HL-60 (cell line): ENCODE results near the gene F8.
A peak's percentile ranks its signal among the peaks of the same experiment; 100 is the strongest.

ENCODE experiments used
- DNase-seq, 2 experiments: peaks; one replicate each; pipeline ENCODE4 v3.0.0-alpha.2; 2010 to 2020; ENCODE audit warnings: low read depth in 1 of 2, low spot score in 1 of 2
- H3K27ac ChIP-seq: fragments of 250-450 bp; sonication (Bioruptor Pico); replicated peaks from 2 replicates; pipeline ENCODE4 v1.5.1; 2020; ENCODE audit warnings: mild to moderate bottlenecking, moderate library complexity
- H3K27me3 ChIP-seq: fragments of 250-450 bp; sonication (Bioruptor Pico); 2 replicates; pipeline ENCODE4 v1.5.1; 2021; ENCODE audit warnings: mild to moderate bottlenecking, moderate library complexity; ENCODE audit not compliant: insufficient read depth, poor library complexity, severe bottlenecking
- H3K4me3 ChIP-seq: replicated peaks from 2 replicates; pipeline ENCODE4 v1.5.1; 2011; ENCODE audit warnings: mild to moderate bottlenecking, control low read depth, low read length; ENCODE audit not compliant: insufficient read depth
- GABPA ChIP-seq: IDR thresholded peaks from 2 replicates; pipeline ENCODE4 v1.6.1; 2012; ENCODE audit warnings: low read depth
- POLR2AphosphoS5 ChIP-seq: IDR thresholded peaks from 2 replicates; pipeline ENCODE4 v1.6.1; 2012; ENCODE audit warnings: low read depth
- REST ChIP-seq: IDR thresholded peaks from 2 replicates; pipeline ENCODE4 v1.6.1; 2012; ENCODE audit warnings: low read depth; ENCODE audit not compliant: insufficient replicate concordance
- SPI1 ChIP-seq: IDR thresholded peaks from 2 replicates; pipeline ENCODE4 v1.6.1; 2012; ENCODE audit warnings: low read depth, mild to moderate bottlenecking, borderline replicate concordance
- TF ChIP-seq, protein P1 (sequence below): IDR thresholded peaks from one replicate; pipeline ENCODE4 v1.5.1; 2011; ENCODE audit warnings: low read length, control low read depth, inconsistent platforms; ENCODE audit not compliant: insufficient read depth

F8 gene

GRCh38 chrX:154806837-154807501 lies 215.6 kb downstream of the F8 start:
- Histone ChIP-seq H3K27ac (no peak overlapping the region), H3K27me3 (no peaks in the 10 kb centered on the region), H3K4me3 (no peak overlapping the region)
- TF ChIP-seq, protein P1, sequence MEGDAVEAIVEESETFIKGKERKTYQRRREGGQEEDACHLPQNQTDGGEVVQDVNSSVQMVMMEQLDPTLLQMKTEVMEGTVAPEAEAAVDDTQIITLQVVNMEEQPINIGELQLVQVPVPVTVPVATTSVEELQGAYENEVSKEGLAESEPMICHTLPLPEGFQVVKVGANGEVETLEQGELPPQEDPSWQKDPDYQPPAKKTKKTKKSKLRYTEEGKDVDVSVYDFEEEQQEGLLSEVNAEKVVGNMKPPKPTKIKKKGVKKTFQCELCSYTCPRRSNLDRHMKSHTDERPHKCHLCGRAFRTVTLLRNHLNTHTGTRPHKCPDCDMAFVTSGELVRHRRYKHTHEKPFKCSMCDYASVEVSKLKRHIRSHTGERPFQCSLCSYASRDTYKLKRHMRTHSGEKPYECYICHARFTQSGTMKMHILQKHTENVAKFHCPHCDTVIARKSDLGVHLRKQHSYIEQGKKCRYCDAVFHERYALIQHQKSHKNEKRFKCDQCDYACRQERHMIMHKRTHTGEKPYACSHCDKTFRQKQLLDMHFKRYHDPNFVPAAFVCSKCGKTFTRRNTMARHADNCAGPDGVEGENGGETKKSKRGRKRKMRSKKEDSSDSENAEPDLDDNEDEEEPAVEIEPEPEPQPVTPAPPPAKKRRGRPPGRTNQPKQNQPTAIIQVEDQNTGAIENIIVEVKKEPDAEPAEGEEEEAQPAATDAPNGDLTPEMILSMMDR = no peak
- no peak for TF ChIP-seq GABPA
- no peak for TF ChIP-seq REST
- no peak for TF ChIP-seq POLR2AphosphoS5
- TF ChIP-seq SPI1 = no peak
- no peak for DNase-seq

- no peak for DNase-seq
- Histone ChIP-seq H3K27me3 (no peaks in the 10 kb centered on the region), H3K27ac (peak overlapping the region; percentile 56), H3K4me3 (peak overlapping the region; percentile 42)
- TF ChIP-seq GABPA (no peak), POLR2AphosphoS5 (no peak), REST (no peak), SPI1 (no peak)
- TF ChIP-seq, protein P1 = no peak
Measured at GRCh38 chrX:154805696-154806091, 216.8 kb downstream of the F8 start.

- no peaks in the 10 kb centered on the region for H3K27me3 ChIP-seq
- DNase-seq = peak; percentile 60 to 73
- TF ChIP-seq REST = no peak
- 0 out of 2 replicates have a peak, but pooled peaks have one; percentile 6 for TF ChIP-seq SPI1
- peak within 1 kb of the TSS; percentile 64 for H3K4me3 ChIP-seq
- peak within 1 kb of the TSS; percentile 82 for H3K27ac ChIP-seq
Measured at GRCh38 chrX:154804957-154805695, 217.4 kb downstream of the F8 start, which contains the start of gene MPP1. TSS of gene MPP1 (minus strand) at chrX:154805485. CDS start at chrX:154805373, 112 bp downstream.
